HG03108 (cell line): ENCODE measurements around the gene RBBP4.
"Not testable (repeated sequence)": the region's sequence is repeated elsewhere in the genome, so short reads cannot be mapped to it uniquely, and the experiment has no call there.

ENCODE experiments used
- ATAC-seq: cut with Tn5 transposase; IDR thresholded peaks from one replicate; pipeline ENCODE4 v1.9.1; 2021; ENCODE audit warnings: moderate library complexity; ENCODE audit not compliant: unreplicated experiment

The RBBP4 gene

DNA sequence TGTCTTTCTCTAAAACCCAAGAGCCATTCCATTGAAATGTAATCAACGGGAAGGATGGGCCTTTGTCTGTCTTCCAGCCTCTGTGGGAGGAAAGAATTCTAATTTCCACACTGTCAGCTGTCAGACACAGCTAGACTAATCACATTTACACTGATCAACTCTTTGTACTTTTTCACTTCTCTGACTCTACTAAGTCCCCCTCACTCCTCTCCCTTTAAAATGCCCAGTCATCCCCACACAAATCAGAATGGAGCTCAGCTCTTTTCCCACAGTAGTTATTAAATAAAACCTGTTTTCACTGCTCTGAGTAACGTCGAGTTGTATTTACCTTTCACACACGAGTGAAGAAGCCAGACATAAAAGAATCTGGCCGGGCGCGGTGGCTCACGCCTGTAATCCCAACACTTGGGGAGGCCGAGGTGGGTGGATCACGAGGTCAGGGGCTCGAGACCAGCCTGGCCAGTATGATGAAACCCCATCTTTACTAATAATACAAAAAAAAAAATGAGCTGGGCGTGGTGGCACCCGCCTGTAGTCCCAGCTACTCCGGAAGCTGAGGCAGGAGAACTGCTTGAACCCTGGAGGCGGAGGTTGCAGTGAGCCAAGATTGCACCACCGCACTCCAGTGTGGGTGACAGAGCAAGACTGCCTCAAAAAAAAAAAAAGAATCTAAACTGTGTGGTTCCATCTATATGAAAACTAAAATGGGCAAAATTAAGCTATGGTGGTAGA is 13.9 kb upstream of the RBBP4 start:
- no peak for ATAC-seq

DNA sequence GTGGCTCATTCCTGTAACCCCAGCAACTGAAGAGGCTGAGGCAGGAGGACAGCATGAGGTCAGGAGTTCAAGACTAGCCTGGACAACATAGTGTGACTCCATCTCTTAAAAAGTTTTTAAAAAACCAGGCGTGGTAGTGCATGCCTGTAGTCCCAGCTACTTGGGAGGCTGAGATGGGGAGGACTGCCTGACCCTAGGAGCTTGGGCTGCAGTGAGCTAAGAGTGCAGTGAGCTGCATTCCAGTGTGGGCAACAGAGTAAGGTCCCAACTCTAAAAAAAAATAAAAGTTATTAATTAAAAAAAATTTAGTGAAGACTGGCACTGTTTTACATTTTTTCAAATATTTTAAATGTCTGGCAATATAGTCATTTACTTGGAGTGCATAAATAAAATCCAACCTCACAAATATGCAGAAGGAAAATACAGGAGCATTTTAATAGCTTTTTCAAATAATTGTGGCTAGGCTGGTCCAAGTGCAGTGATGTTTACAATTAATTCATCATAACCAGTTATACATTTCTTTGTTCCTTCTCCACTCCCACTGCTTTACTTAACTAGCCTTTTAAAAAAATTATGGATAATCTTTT is 11.4 kb upstream of the RBBP4 start:
- ATAC-seq: no peak

DNA sequence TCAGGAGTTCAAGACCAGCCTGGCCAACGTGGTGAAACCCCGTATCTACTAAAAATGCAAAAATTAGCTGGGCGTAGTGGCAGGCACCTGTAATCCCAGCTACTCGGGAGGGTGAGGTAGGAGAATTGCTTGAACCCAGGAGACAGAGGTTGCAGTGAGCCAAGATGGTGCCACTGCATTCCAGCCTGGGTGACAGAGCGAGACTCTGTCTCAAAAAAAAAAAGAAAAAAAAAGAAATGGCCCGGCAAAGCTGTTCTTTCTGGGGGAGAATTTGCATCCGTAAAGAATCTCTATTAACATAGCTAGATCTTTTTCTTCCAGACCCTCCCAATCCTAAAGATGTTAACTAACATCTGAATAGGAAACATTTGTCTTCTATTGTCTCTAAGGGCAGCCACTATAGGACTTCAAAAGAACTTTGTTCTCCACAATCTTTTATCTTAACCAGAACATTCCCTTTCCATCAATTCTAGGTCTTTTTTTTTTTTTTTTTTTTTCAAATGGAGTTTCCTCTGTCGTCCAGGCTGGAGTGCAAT is 8.6 kb upstream of the RBBP4 start:
- ATAC-seq: not testable (repeated sequence)

DNA sequence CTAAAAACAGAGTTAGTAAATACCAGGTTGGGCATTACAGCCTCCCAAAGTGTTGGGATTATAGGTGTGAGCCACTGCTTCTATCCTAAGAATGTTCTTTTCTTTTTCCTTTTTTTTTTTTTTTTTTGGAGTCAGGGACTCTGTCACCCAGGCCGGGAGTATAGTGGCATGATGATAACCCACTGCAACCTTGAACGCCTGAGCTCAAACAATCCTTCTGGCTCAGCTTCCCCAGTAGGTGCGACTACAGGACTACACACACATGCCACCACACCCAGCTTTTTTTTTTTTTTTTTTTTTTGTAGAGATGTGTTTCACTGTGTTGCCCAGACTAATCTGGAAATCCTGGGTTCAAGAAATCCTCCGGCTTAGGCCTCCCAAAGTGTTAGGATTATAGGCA is 6.6 kb upstream of the RBBP4 start:
- ATAC-seq: no peak

DNA sequence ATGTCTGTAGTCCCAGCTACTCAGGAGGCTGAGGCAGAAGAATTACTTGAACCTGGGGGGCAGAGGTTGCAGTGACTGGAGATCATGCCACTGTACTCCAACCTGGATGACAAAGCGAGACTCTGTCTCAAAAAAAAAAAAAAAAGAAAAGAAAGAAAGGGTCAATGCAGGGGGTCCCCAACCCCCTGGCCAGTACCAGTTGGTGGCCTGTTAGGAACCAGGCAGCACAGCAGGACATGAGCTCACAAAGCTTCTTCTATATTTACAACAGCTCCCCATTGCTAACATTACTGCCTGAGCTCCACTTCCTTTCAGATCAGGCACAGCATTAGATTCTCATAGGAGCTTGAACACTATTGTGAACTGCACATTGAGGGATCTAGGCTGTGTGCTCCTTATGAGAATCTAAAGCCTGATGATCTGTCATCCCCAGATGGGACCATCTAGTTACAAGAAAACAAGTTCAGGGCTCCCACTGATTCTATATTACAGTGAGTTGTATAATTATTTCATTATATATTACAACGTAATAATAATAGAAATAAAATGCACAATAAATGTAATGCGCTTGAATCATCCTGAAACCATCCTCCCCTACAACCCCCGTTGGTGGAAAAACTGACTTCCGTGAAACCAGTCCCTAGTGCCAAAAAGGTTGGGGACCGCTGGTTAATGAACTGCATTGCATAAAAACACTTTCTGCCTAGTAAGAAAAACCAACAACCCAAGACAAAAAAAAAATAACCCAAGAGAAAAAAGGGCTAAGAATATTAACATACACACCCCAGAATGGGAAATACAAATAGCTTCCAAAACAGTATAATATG is 3.5 kb upstream of the RBBP4 start:
- ATAC-seq: no peak

DNA sequence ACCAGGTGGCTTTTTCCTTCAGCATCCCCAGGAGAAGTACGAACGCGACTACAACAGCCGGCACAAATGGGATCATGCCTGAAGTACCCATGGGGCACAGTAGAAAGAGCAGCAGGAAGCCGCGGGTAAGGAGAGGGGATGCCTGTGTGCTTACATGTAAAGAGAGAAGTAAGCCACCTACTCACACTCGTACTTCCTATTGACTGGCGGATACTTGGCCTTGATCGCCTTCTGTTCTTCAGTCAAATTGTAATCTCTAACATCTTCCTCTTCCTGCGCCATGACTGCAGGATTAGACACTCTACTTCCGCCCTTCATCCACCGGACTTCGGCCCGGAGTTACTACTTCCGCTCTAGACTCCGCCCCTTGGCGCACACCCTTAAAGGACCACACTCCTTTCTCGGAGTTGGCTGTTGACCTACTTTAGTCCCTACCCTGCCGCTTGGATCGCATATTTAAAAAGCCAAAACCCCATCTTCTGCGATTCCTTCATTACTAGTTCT is 708 bp upstream of the RBBP4 start, which contains the start of gene ZBTB8OS:
Gene ZBTB8OS, minus strand, starts transcription at position 303 of the 504 bp plus-strand sequence. Its CDS starts 21 bp downstream, at position 282.
- peak; percentile 54 for ATAC-seq

DNA sequence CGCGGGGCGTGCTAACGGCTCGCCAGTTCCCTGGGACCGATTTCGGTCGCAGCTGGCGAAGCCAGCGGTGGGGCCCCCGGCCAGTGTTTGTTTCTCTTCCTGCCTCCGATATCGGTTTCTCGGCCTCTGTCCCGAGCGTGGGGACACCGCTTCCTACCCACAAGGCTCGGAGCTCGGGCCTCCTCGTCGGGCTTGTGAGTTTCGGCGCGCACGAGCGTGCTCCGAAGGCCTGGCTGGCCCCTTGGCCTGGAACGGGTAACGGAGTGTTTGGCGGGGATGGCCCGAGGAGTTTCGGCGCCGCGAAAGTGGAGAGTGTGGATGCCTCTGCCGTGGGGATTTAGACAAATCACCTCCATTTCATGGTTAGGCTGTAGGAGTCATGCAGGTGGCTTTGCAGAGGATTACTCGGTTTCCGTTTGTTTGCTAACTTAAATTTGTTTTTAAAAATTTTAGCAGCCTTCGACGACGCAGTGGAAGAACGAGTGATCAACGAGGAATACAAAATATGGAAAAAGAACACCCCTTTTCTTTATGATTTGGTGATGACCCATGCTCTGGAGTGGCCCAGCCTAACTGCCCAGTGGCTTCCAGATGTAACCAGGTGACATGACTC is 559 bp downstream of the RBBP4 start:
- peak; percentile 13 for ATAC-seq

DNA sequence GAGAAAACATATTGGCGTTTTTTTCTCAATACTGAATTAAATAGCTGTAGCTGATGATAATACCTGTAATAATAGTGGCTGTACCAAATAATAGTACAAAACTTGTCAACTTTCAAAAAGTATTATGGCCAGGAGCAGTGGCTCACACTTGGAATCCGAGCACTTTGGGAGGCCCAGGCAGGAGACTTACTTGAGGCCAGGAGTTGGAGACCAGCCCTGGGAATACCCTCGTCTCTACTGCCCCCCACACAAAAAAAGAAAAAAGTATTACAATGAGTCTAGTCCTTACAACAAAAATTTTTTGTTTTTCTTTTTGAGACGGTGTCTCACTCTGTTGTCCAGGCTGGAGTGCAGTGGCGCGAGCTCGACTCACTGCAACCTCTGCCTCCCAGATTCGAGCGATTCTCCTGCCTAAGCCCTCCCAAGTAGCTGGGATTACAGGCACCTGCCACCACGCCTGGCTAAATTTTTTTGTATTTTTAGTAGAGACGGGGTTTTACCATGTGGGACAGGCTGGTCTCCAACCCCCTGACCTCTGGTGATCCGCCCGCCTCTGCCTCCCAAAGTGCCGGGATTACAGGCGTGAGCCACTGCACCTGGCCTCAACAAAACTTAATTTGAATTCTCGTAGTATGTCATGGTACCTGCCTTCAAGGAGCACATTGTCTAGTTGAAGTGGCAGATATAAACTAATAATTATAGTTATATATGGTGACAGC is 1.4 kb downstream of the RBBP4 start:
- ATAC-seq: no peak

DNA sequence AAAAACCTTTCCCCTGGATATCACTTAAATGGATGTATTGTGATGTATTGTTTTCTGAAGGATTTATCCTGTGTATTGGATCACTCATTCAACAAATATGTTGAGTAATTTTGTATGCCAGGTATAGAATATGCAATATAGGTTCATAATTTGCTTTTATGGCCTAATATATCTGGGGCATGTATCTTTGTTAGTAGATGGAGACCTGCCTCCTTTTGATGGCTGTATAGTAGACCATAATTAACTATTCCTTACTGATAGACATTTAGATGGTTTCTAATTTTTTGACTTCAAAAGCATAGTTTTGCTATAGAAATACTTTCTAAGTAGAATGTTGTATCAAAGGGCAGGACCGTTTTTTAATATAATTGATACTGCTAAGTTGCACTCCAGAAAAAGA is 8.6 kb downstream of the RBBP4 start:
- ATAC-seq: no peak

DNA sequence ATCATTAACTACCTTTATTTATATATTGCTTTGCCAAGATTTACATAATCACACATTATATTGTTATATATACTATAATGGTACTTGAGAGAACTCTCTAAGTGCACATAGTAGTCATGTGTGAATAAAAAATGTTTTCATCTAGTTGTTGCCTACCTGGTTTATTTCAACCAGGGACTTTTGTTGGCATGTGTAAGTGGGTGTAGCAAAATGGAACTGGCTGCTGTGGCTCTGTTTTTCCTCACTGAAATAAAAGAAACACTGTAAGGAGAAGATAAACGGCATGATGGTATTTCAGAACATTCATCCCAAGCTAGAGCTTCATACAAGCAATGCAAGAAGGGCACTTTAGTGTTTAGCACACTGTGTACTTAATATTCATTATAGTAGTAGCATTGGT is 14.9 kb downstream of the RBBP4 start:
- no peak for ATAC-seq

DNA sequence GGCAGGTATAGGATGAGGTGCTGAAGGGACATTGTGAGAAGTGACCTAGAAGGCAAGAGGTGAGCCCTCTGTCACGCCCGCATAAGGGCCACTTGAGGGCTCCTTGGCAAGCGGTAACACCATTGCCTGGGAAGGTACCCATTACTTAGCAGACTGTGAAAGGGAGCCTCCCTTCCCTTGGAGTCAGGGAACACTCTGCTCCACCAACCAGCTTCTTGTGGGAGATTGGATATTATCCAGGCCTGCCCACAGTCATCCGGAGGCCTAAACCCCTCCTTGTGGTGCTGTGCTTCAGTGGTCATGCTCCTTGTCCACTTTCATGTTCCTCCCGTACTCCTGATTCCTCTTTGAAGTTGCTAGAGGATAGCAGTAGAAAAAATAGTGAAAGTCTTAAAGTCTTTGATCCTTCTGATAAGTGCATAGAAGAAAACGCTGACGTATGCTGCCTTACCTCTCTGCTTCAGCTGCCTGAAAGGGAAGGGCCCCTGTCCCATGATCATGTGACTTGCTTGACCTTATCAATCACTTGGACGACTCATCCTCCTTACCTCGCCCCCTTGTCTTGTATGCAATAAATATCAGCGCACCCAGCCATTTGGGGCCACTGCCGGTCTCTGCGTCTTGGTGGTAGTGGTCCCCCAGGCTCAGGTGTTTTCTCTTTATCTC is 16.0 kb downstream of the RBBP4 start:
- ATAC-seq: no peak

DNA sequence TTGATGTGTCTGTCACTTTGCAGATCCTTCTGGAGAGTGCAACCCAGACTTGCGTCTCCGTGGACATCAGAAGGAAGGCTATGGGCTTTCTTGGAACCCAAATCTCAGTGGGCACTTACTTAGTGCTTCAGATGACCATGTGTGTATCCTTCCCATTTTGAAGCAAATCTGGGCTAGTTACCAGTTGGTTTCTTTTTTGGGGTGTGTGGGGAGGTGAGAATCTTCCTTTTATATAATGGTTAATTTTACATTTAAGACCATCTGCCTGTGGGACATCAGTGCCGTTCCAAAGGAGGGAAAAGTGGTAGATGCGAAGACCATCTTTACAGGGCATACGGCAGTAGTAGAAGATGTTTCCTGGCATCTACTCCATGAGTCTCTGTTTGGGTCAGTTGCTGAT is 17.7 kb downstream of the RBBP4 start:
- not testable (repeated sequence) for ATAC-seq

DNA sequence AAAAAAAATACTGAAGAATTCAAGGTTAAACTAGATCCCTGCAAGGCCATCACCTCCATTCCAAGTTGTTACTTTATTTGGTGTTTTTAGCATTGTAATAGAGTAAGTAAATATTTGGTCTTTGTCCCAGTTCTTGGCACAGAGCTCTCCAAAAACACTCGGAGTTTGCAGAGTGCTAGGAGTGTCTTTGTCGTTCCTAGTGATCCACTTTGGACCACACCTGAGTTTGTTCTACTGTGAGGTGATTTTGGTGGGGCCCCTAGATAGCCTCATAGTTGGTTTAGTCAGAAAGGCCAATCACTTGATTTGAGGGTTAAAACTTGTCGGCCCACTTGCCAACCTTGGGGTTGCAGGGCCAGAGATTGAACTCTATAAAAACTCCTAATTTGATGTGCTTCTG is 25.9 kb downstream of the RBBP4 start:
- ATAC-seq: no peak

DNA sequence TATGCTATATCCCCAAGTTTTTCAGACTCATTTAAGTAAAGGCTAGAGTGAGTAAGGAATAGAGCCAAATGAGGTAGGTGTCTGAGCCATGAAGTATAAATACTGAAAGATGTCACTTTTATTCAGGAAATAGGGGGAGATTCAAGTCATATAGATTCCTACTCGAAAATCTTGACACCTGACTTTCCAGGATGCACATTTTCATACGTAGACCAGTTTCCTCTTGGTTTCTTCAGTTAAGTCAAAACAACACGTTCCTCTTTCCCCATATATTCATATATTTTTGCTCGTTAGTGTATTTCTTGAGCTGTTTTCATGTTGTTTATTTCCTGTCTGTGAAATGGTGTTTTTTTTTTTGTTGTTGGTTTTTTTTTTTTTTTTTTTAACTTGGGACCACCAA is 29.0 kb downstream of the RBBP4 start:
- not testable (repeated sequence) for ATAC-seq

DNA sequence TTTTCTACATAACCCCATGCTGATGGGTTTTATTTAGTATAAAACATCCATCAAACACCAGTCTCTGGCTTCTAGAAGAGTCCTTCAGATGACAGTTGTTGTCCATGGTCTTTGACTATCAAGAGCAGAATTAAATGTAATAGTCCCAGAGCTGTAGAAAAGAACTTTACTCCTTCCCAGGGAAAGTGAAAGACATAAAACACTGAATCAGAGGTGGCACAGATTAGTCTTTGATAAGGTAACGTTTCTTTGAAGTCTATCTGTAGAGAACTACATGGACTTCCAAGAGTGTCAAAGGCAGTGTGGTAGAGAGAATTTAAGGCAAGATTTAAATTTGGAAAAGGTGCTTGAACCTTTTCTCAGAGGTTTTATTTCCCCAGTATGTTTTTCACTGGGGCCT is 29.6 kb downstream of the RBBP4 start:
- ATAC-seq: no peak

DNA sequence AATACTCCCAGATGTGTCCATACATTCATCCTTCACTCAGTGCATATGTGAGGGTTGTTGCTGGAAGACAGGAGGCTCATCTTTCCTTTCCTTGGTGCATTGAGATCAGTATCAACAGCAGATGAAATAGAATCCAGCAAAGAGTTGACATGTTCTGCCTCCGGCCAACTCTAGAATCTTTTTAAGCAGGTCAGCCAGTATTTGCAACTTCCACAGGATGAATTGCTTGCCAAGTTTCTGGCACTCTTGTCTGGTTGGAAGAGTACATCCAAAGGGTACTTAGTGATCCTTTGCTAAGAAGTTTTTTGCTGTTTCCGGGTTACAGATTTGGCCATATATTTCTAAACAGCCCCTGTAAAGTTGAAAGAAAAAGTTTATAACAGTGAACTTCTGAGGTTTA is 30.5 kb downstream of the RBBP4 start:
- ATAC-seq: no peak

DNA sequence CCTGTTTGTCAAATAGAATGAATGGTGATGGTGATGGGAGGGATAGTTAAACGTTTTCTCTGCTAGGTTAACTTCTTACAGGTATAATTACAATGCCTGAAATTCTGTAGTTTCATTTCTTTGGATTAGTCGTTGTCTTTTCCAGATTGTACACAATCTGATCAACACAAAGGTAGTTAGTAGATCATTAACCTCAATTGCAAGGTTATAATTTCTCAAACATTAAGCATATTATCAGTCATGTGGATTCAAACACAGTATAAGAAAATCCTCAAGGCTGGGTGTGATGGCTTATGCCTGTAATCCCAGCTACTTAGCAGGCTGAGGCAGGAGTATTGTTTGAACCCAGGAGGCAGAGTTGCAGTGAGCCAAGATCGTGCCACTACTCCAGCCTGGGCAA is 31.0 kb downstream of the RBBP4 start:
- ATAC-seq: no peak

DNA sequence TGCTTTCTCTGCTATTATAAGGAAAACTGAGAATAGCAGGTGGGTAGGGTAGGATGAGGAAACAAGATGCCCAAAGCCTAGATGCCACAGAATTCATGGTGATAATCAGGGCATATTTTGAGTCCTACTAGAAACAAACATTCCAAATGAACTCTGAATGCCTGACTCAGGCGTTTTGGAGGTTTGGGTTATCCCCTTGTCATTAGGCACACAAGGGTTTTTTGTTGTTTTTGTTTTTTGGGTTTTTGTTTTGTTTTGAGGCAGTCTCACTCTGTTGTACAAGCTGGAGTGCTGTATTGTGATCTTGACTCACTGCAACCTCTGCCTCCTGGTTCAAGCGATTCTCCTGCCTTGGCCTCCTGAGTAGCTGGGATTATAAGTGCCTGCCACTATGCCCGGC is 32.4 kb downstream of the RBBP4 start:
- no peak for ATAC-seq

DNA sequence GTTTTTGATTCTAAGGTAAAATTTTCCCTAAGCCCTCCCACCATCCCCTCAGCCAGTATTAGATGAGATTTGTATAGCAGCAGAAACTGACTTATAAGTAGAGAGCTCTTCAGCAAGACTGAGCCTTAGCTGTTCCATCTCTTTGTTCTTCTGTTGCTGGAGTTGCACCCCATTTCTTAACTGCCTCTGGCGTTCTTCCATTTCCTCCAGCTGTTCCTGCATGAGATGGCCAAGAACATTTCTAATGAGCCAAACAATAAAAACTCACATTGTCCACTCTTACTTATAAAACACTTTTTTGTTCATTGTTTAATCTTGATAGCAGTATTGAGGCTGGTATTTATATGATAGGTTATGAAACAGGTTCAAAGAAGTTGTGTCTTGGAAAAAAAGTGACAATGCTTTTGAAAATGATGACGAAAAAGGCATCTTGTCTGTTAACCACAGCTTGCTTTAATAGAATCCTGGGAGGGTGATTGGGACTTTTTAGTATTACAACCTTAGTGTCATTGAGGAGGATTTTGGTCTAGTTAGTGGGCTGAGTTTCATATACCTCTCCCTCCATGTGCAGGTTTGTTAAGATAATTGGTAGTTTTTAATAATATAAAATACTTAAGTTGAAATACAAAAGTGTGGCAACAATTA is 33.3 kb downstream of the RBBP4 start:
- ATAC-seq: no peak
